NCI-H345 treated with DMSO at 0.1 percent for 48 hours (cell line): ENCODE data around the gene SIDT2.
A peak's percentile ranks its signal among the peaks of the same experiment; 100 is the strongest.

Experiments
- DNase-seq: peaks from one replicate; lab custom pipeline; 2025; ENCODE audit not compliant: unreplicated experiment; lab: John Stamatoyannopoulos, UW

SIDT2 gene

GRCh38 chr11:117220999-117221774 lies 42.6 kb downstream of the SIDT2 start:
- DNase-seq, result no peak

GRCh38 chr11:117221775-117222517 lies 43.4 kb downstream of the SIDT2 start:
- DNase-seq, result no peak

GRCh38 chr11:117222991-117223740 lies 44.6 kb downstream of the SIDT2 start:
- no peak for DNase-seq

- DNase-seq, result no peak
Observed at GRCh38 chr11:117223741-117224689, 45.5 kb downstream of the SIDT2 start.

GRCh38 chr11:117225553-117226170 lies 47.1 kb downstream of the SIDT2 start:
- no peak for DNase-seq

- peak; percentile 55 for DNase-seq
Observed at GRCh38 chr11:117226388-117227385, 48.1 kb downstream of the SIDT2 start.

- DNase-seq, result no peak
Observed at GRCh38 chr11:117228091-117228490, 49.5 kb downstream of the SIDT2 start.

- DNase-seq, result no peak
Observed at GRCh38 chr11:117229411-117229810, 50.9 kb downstream of the SIDT2 start.

GRCh38 chr11:117229931-117230285 lies 51.4 kb downstream of the SIDT2 start:
- no peak for DNase-seq

- DNase-seq, result no peak
Observed at GRCh38 chr11:117230286-117230961, 51.9 kb downstream of the SIDT2 start.

GRCh38 chr11:117230999-117231841 lies 52.7 kb downstream of the SIDT2 start:
- no peak for DNase-seq

- DNase-seq, result no peak
Observed at GRCh38 chr11:117231842-117232091, 53.2 kb downstream of the SIDT2 start, which contains the start of gene PCSK7. PCSK7 (minus strand) TSS chr11:117232073; CDS start chr11:117229844, 2,229 bp downstream.

- DNase-seq, result peak; percentile 57
Observed at GRCh38 chr11:117232092-117232878, 53.7 kb downstream of the SIDT2 start, which contains the start of gene RNF214. RNF214 (plus strand) TSS chr11:117232671; CDS start chr11:117234273, 1,602 bp downstream.

- DNase-seq, result no peak
Observed at GRCh38 chr11:117232911-117233409, 54.4 kb downstream of the SIDT2 start.

GRCh38 chr11:117238221-117238620 lies 59.7 kb downstream of the SIDT2 start:
- no peak for DNase-seq

- DNase-seq, result no peak
Observed at GRCh38 chr11:117239295-117239694, 60.8 kb downstream of the SIDT2 start.
